Ascending aorta (tissue), 2 donors: ENCODE data around the gene ALG5. TPM values are rescaled to one million over a fixed set of nuclear protein-coding genes. Genes with fewer than 3 reads are reported as not detected.

Experiments used
- DNase-seq, 2 donors: peaks; one replicate each; pipeline ENCODE4 v3.0.0-alpha.2; 2019; ENCODE audit warnings: low spot score in 2 of 2
- H3K27ac ChIP-seq, 2 donors: fragments of 200-600 bp; sonication (generic); one replicate each; pipeline ENCODE4 v1.5.1; 2016 to 2017; ENCODE audit warnings: mild to moderate bottlenecking in 1 of 2
- H3K27me3 ChIP-seq: fragments of 200-600 bp; sonication (generic); one replicate; pipeline ENCODE4 v1.5.1; 2017
- H3K36me3 ChIP-seq, 2 donors: fragments of 200-600 bp; sonication (generic); one replicate each; pipeline ENCODE4 v1.5.1; 2016
- H3K4me1 ChIP-seq, 2 donors: fragments of 200-600 bp; sonication (generic); one replicate each; pipeline ENCODE4 v1.5.1; 2016 to 2017; ENCODE audit warnings: mild to moderate bottlenecking in 1 of 2
- H3K4me3 ChIP-seq, 2 donors: fragments of 200-600 bp; sonication (generic); one replicate each; pipeline ENCODE4 v1.5.1; 2016 to 2017; ENCODE audit warnings: mild to moderate bottlenecking in 1 of 2
- H3K9me3 ChIP-seq, 2 donors: fragments of 200-600 bp; sonication (generic); one replicate each; pipeline ENCODE4 v1.5.1; 2016
- intact Hi-C: fragments of 100-400 bp; cut with DNase I; formaldehyde crosslinking; loops from one replicate; pipeline ENCODE4 v1.15.1; 2023
- total RNA-seq: library from RNA; depleted of rRNA; stranded (reverse); fragments of >200 nt; gene quantifications from one replicate; pipeline ENCODE4 v1.1.0, GENCODE V29; 2016
- TF ChIP-seq, protein P1 (sequence below), 3 experiments: fragments of 200-600 bp in 2 of 3; fragments of 450-650 bp in 1 of 3; sonication (generic) in 2 of 3; IDR thresholded peaks; one replicate each; pipeline ENCODE4 v1.5.1; 2016 to 2019; ENCODE audit warnings: antibody characterized with exemption in 3 of 3, mild to moderate bottlenecking in 1 of 3, moderate library complexity in 1 of 3

ALG5 gene
- total RNA-seq, 1 donor from 2014 or later: 26.7 TPM

DNA sequence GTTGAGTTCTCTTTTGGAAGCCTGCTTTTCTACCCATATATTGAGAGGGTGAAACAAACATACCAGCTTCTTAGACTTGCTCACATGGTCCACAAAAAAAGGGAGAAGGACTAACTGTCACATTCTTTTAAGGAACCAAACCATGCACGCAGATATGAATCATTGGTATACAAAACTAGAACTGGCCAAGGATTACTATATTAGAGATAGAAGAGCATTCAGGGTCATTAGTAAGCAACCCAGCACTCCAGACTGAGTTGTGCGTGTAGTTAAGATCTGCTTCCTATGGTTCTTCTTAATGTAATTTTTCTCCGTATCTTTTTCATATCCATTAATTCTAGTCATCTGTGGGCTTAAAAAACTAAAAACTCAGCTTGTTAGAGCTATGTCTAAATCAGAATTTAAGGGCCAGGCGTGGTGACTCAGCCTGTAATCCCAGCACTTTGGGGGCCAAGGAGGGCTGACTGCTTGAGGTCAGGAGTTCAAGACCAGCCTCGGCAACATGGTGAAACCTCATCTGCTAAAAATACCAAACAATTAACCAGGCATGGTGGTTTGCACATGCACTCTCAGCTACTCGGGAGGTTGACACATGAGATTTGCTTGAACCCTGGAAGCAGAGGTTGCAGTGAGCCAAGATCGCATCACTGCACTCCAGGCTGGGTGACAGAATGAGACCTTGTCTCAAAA, 19.6 kb downstream of the ALG5 start:
- Histone ChIP-seq H3K9me3 (no peaks in the 10 kb centered on the region), H3K27ac (no peak overlapping the region), H3K27me3 (no peaks in the 10 kb centered on the region), H3K36me3 (peaks cover 14 to 52% of the 10 kb centered on the region in 2 donors), H3K4me1 (no peaks in the 10 kb centered on the region), H3K4me3 (no peak overlapping the region)
- TF ChIP-seq, protein P1, sequence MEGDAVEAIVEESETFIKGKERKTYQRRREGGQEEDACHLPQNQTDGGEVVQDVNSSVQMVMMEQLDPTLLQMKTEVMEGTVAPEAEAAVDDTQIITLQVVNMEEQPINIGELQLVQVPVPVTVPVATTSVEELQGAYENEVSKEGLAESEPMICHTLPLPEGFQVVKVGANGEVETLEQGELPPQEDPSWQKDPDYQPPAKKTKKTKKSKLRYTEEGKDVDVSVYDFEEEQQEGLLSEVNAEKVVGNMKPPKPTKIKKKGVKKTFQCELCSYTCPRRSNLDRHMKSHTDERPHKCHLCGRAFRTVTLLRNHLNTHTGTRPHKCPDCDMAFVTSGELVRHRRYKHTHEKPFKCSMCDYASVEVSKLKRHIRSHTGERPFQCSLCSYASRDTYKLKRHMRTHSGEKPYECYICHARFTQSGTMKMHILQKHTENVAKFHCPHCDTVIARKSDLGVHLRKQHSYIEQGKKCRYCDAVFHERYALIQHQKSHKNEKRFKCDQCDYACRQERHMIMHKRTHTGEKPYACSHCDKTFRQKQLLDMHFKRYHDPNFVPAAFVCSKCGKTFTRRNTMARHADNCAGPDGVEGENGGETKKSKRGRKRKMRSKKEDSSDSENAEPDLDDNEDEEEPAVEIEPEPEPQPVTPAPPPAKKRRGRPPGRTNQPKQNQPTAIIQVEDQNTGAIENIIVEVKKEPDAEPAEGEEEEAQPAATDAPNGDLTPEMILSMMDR (IDR thresholded peaks at IDR 0.05): no peak
- no peak for DNase-seq
- intact Hi-C loops: loop anchor here (2.0 to 5.0 kb wide), 2 partner anchors 131 to 557 kb away; no protein-coding TSS in a partner anchor

DNA sequence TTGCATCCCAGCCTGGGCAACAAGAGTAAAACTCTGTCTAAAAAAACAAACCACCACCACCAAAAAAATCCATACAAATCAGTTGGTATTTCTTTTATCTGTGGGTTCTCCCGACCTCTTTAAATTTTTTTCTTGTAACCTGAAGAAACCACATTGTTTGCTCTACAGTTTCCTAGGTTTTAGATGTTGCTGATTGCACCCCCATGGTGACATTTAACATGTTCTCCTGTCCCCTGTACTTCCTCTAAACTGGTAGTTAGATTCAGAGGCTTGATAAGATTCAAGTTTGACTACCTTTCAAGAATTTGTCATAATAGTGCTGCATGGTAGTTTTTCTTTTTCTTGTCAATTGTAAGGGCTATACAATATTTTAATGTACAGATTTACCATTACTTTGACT, 24.0 kb downstream of the ALG5 start:
- H3K27me3 ChIP-seq: no peaks in the 10 kb centered on the region
- H3K4me3 ChIP-seq: no peak overlapping the region
- DNase-seq: no peak
- TF ChIP-seq, protein P1 (IDR thresholded peaks at IDR 0.05): no peak
- H3K9me3 ChIP-seq: no peaks in the 10 kb centered on the region
- intact Hi-C loops: no loop called here
- no peak overlapping the region for H3K27ac ChIP-seq
- peaks cover 29 to 45% of the 10 kb centered on the region in 2 donors for H3K36me3 ChIP-seq
- H3K4me1 ChIP-seq: no peaks in the 10 kb centered on the region

DNA sequence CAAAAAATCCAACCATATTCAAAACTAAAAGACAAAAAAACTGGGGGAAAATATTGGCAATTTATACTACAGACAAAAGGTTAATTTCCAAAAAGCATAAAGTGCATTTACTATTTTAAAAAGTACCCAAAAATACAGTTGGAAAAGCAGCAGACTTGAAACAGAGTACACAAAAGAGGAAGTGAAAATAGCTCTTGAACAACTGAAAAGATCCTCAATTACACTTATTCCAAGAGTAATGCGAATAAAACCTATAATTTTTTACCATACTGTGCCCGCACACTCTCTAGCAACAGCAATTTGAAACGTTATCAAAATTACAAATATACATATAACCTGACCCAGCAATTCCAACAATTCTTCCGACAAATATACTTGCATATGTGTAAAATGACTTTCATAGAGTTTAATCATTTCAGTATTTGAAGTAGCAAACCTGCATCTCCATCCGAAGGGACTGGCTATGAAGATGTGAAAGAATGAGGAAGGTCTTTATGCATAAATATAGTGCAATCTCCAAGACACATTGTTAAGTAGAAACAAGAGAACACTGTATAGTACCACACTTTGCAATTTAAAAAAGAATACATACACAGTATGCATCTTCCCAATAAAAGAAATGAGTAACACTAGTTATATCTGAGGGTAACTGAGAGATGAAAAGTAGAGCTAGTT, 25.4 kb downstream of the ALG5 start:
- TF ChIP-seq, protein P1 (IDR thresholded peaks at IDR 0.05): no peak
- intact Hi-C loops: no loop called here
- Histone ChIP-seq H3K4me3 (no peak overlapping the region), H3K27ac (no peak overlapping the region), H3K36me3 (peaks cover 23 to 46% of the 10 kb centered on the region in 2 donors), H3K9me3 (no peaks in the 10 kb centered on the region), H3K27me3 (no peaks in the 10 kb centered on the region), H3K4me1 (no peaks in the 10 kb centered on the region)
- DNase-seq: no peak

DNA sequence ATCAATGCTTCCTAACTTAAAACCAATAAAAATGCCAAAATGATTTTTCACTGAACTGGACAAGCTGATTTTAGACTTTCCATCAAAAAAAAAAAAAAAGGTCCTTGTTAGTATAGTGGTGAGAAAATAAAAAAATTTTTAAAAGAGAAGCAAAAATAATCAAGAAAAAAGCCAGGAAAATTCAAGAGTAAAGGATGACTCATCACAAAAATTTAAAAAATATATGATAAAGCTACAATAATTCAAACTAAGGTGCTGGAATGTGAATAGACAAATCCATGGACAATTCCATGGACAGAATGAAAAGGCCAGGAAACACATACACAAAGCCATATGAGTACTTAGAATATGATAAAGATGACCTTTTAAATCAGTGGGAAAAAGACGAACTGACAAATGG, 26.1 kb downstream of the ALG5 start:
- DNase-seq: no peak
- intact Hi-C loops: no loop called here
- Histone ChIP-seq H3K27ac (no peak overlapping the region), H3K4me1 (no peaks in the 10 kb centered on the region), H3K4me3 (no peak overlapping the region), H3K9me3 (no peaks in the 10 kb centered on the region), H3K36me3 (peaks cover 23 to 43% of the 10 kb centered on the region in 2 donors), H3K27me3 (no peaks in the 10 kb centered on the region)
- TF ChIP-seq, protein P1 (IDR thresholded peaks at IDR 0.05): no peak

DNA sequence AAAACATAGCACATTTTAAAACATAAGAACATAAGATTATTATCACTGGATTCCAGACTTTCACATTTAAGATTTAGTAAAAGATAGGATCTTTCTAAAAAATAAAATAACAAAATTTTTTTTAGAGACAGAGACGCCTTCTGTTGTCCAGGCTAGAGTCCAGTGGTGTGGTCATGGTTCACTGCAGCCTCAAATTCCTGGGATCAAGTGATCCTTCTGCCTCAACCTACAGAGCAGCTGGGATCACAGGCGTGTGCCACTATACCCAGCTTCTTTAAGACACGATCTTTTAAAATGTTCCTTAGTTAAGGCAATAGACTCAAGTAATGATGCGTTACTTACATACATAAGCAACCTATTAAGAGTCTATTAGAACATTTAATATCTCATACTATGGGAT, 32.7 kb downstream of the ALG5 start:
- Histone ChIP-seq H3K27ac (no peak overlapping the region), H3K36me3 (peaks cover 20 to 49% of the 10 kb centered on the region in 2 donors), H3K9me3 (no peaks in the 10 kb centered on the region), H3K4me1 (no peaks in the 10 kb centered on the region), H3K27me3 (no peaks in the 10 kb centered on the region), H3K4me3 (no peak overlapping the region)
- DNase-seq: no peak
- intact Hi-C loops: no loop called here
- TF ChIP-seq, protein P1 (IDR thresholded peaks at IDR 0.05): no peak
